ENCODE measurements around the gene SGPL1. TPM values are rescaled to one million over a fixed set of nuclear protein-coding genes. Genes with fewer than 3 reads are reported as not detected.
A peak's percentile ranks its signal among the peaks of the same experiment; 100 is the strongest.

Gene SGPL1
- total RNA-seq, 1 experiment from 2014 or later, result 127 TPM

DNA sequence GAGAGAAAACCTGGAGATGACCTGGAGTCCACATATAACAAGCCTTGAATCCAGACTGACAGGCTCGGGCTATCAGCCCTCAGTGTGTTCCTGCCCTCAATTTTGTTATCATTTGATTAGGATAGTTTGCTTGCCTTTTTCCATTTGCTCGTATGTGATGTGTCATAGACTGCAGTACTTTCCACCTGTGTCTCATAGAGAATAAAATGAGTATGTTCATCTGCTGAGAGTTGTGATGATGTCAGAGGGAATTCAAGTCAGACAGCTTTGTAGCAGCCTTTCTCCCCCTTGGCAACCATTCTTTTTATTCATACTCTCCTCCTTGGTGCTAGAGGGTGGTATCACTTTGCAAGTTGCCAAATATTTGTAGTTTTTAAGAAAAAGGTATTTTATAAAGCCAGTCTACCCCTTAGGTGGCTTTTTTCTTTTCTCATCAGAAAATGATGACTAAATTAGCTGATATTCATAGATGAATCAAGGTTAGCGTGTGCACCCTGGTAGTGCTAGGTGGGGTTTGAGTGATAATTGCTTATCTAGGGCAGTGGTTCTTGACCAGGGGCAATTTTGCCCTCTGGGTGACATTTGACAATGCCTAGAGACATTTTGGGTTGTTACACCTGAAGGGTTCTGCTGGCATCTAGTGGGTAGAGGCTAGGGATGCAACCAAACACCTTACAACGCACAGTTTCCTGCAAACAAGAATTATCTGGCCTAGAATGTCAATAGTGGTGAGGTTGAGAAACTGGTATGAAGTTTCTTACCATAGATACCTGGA is 5.4 kb downstream of the SGPL1 start:
- H3K36me3 ChIP-seq (ENCODE audit: control insufficient read depth, insufficient read depth, low read length), result peaks cover 6% of the 10 kb centered on the region
- Mint-ChIP-seq H3K4me3 (ENCODE audit: unreplicated experiment) (no peak overlapping the region), H3K36me3 (ENCODE audit: insufficient read depth, unreplicated experiment) (peaks cover 49% of the 10 kb centered on the region), H3K4me1 (ENCODE audit: low read depth, unreplicated experiment) (peaks cover 19% of the 10 kb centered on the region), H3K27ac (ENCODE audit: unreplicated experiment) (no peak overlapping the region), H3K27me3 (ENCODE audit: insufficient read depth, unreplicated experiment) (no peaks in the 10 kb centered on the region), H3K9me3 (ENCODE audit: unreplicated experiment) (no peaks in the 10 kb centered on the region)
- TF ChIP-seq, protein P1, sequence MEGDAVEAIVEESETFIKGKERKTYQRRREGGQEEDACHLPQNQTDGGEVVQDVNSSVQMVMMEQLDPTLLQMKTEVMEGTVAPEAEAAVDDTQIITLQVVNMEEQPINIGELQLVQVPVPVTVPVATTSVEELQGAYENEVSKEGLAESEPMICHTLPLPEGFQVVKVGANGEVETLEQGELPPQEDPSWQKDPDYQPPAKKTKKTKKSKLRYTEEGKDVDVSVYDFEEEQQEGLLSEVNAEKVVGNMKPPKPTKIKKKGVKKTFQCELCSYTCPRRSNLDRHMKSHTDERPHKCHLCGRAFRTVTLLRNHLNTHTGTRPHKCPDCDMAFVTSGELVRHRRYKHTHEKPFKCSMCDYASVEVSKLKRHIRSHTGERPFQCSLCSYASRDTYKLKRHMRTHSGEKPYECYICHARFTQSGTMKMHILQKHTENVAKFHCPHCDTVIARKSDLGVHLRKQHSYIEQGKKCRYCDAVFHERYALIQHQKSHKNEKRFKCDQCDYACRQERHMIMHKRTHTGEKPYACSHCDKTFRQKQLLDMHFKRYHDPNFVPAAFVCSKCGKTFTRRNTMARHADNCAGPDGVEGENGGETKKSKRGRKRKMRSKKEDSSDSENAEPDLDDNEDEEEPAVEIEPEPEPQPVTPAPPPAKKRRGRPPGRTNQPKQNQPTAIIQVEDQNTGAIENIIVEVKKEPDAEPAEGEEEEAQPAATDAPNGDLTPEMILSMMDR (IDR thresholded peaks at IDR 0.05; ENCODE audit: insufficient read depth in 1 of 2, low read depth in 1 of 2, low read length in 1 of 2, severe bottlenecking in 1 of 2, unreplicated experiment in 1 of 2), result peak in 1 of 2 experiments; percentile 23
- ChIA-PET POLR2A (no interaction called here), CTCF (no interaction called here)
- H3K27me3 ChIP-seq (replicated peaks; ENCODE audit: control insufficient read depth, insufficient read depth, low read length), result no peaks in the 10 kb centered on the region
- intact Hi-C loops (cut with micrococcal nuclease; ENCODE audit: unreplicated experiment), result no loop called here
- H3K4me1 ChIP-seq, result peaks cover 22% of the 10 kb centered on the region
- H3K9me3 ChIP-seq, result no peaks in the 10 kb centered on the region
- no TSS peak for BruUV-seq (replicated peaks)
- no peak overlapping the region for H3K4me3 ChIP-seq (ENCODE audit: low read depth, low read length)
- no peak for DNase-seq

DNA sequence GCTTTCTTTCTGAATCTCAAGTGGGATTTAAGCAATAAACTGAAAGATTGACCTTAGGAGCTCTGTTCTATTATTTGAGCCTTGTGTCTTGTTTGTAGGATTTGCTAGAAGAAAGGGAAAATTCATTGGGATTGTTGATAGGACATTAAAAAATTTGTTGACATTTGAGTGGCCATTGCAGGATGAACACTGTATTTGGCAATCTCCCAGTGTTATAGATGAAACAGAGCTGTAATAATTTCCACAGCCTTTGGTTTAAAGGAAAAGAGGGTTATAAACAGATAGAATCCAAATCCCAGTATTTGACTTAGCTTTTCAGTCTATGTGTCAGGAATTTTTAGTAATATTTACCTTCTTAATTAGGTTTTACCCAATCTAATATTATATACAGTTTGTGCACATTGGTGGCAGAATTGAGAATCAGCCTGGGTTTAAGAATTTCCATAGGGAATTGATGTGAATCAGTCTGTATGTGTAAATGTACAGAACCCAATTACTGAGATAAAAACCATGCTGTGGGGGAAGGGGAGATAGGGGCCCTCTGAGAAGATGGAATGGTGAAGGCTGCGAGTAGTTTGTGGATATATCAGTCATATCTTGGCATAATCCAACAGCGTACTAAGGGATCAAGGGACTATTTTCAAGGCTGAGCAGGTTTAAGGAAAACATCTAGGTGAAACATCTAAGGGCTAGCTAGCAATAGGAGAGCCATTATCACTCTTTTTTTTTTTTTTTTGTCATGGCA is 6.5 kb downstream of the SGPL1 start:
- Histone ChIP-seq H3K4me3 (ENCODE audit: low read depth, low read length) (no peak overlapping the region), H3K36me3 (ENCODE audit: control insufficient read depth, insufficient read depth, low read length) (peaks cover 6% of the 10 kb centered on the region), H3K9me3 (no peaks in the 10 kb centered on the region), H3K4me1 (peaks cover 17% of the 10 kb centered on the region), H3K27me3 (replicated peaks; ENCODE audit: control insufficient read depth, insufficient read depth, low read length) (no peaks in the 10 kb centered on the region)
- Mint-ChIP-seq H3K27me3 (ENCODE audit: insufficient read depth, unreplicated experiment) (no peaks in the 10 kb centered on the region), H3K9me3 (ENCODE audit: unreplicated experiment) (no peaks in the 10 kb centered on the region), H3K4me1 (ENCODE audit: low read depth, unreplicated experiment) (peaks cover 19% of the 10 kb centered on the region), H3K27ac (ENCODE audit: unreplicated experiment) (no peak overlapping the region), H3K36me3 (ENCODE audit: insufficient read depth, unreplicated experiment) (peaks cover 42% of the 10 kb centered on the region), H3K4me3 (ENCODE audit: unreplicated experiment) (no peak overlapping the region)
- BruUV-seq (replicated peaks), result no TSS peak
- peak in 1 of 2 experiments; percentile 51 for DNase-seq
- ChIA-PET POLR2A (interaction anchor here (1.0 kb wide), 1 partner anchor 66 kb away, joined by 3 read pairs; the partner anchor contains the start of gene PCBD1), CTCF (interaction anchor here (0.6 to 0.7 kb wide), 2 partner anchors 14 to 589 kb away, joined by 3 to 5 read pairs; no protein-coding TSS in a partner anchor)
- intact Hi-C loops (cut with micrococcal nuclease; ENCODE audit: unreplicated experiment), result no loop called here
- TF ChIP-seq, protein P1 (IDR thresholded peaks at IDR 0.05; ENCODE audit: insufficient read depth in 1 of 2, low read depth in 1 of 2, low read length in 1 of 2, severe bottlenecking in 1 of 2, unreplicated experiment in 1 of 2), result no peak

DNA sequence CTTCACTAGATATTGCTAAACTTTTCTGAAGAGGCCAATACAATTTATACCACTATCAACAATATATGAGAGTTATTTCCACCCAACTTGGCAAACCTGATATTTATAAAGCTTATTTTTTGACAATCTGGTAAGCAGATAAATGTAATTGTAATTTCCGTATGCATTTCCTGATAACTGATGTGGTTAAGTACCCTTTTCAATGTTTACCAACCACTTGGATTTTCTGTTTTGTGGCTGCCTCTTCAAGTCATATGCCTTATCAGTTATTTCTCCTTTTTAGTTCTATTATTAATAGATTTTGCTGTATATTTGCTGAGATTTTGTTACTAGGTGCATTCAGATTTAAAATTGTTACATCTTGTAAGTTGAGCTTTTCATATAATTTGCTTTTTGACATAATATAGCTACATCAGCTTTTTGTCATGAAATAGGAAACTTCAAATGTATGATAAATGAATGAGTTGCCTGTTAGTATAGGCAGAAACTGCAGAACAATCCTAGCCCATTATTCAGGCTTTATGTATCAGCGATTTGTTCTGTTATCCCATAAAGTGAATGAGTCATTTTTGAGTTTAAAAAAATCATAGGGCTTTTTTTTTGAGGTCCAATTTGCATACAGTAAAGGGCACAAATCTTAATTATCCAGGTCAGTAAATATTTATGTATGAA is 11.5 kb downstream of the SGPL1 start:
- Mint-ChIP-seq H3K27me3 (ENCODE audit: insufficient read depth, unreplicated experiment) (no peaks in the 10 kb centered on the region), H3K36me3 (ENCODE audit: insufficient read depth, unreplicated experiment) (peaks cover 23% of the 10 kb centered on the region), H3K9me3 (ENCODE audit: unreplicated experiment) (no peaks in the 10 kb centered on the region), H3K4me1 (ENCODE audit: low read depth, unreplicated experiment) (peaks cover 32% of the 10 kb centered on the region), H3K4me3 (ENCODE audit: unreplicated experiment) (no peak overlapping the region), H3K27ac (ENCODE audit: unreplicated experiment) (no peak overlapping the region)
- POLR2A ChIA-PET, result no interaction called here
- TF ChIP-seq, protein P1 (IDR thresholded peaks at IDR 0.05; ENCODE audit: insufficient read depth in 1 of 2, low read depth in 1 of 2, low read length in 1 of 2, severe bottlenecking in 1 of 2, unreplicated experiment in 1 of 2), result no peak
- H3K4me1 ChIP-seq, result peaks cover 42% of the 10 kb centered on the region
- no peaks in the 10 kb centered on the region for H3K9me3 ChIP-seq
- intact Hi-C loops (cut with micrococcal nuclease; ENCODE audit: unreplicated experiment), result no loop called here
- BruUV-seq (replicated peaks), result no TSS peak
- no peaks in the 10 kb centered on the region for H3K27me3 ChIP-seq (replicated peaks; ENCODE audit: control insufficient read depth, insufficient read depth, low read length)
- H3K36me3 ChIP-seq (ENCODE audit: control insufficient read depth, insufficient read depth, low read length), result peaks cover 2% of the 10 kb centered on the region; the same call in 1 of the 2 replicates
- CTCF ChIA-PET, result no interaction called here
- no peak for DNase-seq
- H3K4me3 ChIP-seq (ENCODE audit: low read depth, low read length), result no peak overlapping the region

All from Caco-2 (cell line).